ENCODE measurements around the gene SALL4.

DNA sequence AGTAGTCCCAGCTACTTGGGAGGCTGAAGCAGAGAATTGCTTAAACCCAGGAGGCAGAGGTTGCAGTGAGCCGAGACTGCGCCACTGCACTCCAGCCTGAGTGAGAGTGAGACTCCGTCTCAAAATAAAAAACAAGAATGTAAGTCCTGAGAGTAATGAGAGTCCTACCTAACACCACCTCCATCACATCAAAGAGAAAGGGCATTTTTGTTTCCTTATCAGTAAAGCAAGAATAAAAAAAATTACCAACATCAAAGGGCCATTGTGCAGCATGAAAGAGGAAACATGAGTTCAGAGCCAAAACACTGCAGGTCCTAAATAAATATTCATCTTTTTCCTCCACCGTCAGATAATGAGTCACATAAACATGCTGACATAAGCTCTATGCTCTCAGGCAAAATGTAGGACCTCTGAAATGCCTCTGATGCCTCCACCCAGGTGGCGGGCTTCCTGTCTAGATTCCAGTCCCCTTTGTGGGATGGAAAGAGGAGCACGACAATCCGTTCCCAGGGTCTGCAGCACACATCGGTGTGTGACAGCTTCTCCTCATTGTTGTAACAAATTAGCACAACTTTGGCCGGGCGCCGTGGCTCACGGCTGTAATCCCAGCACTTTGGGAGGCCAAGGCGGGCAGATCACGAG, 41.3 kb downstream of the SALL4 start:
- TF ChIP-seq POLR2AphosphoS5 (IDR thresholded peaks at IDR 0.05) (peak in 2 of 3 donors; percentile 31 to 34), POLR2A (IDR thresholded peaks at IDR 0.05) (no peak)
- TF ChIP-seq, protein P1, sequence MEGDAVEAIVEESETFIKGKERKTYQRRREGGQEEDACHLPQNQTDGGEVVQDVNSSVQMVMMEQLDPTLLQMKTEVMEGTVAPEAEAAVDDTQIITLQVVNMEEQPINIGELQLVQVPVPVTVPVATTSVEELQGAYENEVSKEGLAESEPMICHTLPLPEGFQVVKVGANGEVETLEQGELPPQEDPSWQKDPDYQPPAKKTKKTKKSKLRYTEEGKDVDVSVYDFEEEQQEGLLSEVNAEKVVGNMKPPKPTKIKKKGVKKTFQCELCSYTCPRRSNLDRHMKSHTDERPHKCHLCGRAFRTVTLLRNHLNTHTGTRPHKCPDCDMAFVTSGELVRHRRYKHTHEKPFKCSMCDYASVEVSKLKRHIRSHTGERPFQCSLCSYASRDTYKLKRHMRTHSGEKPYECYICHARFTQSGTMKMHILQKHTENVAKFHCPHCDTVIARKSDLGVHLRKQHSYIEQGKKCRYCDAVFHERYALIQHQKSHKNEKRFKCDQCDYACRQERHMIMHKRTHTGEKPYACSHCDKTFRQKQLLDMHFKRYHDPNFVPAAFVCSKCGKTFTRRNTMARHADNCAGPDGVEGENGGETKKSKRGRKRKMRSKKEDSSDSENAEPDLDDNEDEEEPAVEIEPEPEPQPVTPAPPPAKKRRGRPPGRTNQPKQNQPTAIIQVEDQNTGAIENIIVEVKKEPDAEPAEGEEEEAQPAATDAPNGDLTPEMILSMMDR (IDR thresholded peaks at IDR 0.05): no peak

Measured in stomach (tissue), 4 donors.